Measurements from ENCODE around the gene DCLK1.
"Not testable (repeated sequence)": the region's sequence is repeated elsewhere in the genome, so short reads cannot be mapped to it uniquely, and the experiment has no call there.

The DCLK1 gene

DNA sequence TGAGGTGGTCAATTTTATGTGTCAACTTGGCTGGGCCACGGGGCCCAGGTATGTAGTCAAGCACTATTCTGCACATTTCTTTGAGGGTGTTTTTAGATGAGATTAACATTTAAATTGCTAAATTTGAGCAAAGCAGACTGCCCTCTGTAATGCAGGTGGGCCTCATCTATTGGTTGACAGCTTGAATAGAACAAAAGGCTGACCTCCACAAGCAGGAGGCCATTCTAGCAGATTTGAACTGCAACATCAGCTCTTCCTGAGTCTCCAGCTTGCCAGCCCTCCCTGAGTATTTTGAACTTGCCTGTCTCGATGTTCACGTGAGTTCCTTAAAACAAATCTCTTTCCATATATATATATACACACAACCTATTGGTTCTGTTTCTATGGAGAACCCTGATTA lies 134.8 kb downstream of the DCLK1 start:
- DNase-seq (ENCODE audit: low read depth, low spot score) = no peak
- H3K4me3 ChIP-seq (ENCODE audit: low read length) = no peak overlapping the region

DNA sequence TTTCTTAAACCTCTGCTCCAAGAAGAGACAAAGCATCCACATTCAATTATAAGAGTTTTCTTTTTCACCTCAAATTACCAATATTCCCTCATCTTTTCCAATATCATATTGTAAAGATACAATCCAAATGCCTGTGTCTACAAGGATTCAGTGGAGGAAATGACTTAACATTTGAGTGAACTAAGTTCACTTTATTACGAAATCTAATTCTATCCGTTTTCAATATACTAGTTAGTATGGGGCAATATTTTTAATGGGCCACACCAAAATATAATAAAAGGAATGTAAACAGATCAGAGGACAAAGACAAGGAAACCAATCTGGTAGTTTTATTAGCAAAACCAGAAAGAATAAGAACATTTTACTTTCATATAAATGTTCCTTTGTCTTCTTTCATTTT lies 136.0 kb downstream of the DCLK1 start:
- H3K4me3 ChIP-seq (ENCODE audit: low read length) = no peak overlapping the region
- DNase-seq (ENCODE audit: low read depth, low spot score) = no peak

DNA sequence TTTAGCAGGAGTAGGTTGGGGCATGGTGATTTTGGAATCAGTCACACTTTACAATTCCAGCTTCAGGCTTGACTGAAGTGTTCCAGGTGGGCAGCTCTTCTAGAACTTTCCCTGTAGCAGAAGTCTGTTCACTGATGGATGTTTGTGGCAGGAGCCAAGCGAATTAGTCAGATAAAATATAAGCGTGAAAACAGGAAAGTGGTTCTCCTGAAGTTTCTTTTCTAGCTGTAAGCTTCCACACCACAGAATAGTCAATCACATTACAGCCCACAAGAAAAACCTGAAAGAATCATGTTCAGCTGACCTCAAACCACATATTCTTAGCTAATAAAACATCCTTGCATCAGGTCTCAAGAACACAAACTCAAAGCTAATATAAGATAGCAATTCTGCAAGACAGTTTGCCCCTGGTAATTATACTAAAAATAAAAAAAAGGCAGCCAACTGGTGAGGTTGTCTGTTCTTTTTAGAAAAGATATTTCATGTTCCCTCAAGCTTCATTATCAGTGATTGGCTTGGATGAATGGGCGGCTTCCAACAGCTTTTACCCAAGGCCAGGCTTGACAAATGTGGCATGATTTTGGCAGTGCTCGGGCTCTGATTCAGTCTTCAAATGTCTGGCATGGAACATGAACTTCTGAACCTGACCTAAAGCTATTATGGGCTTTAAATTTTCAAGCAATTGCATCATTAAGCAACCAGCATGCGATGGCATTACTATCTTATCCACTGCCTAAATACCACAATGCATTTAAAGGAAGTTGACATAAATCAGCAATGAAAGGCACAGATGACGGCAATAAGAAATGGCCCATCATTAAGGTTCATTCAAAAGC lies 136.8 kb downstream of the DCLK1 start:
- H3K4me3 ChIP-seq (ENCODE audit: low read length) = no peak overlapping the region
- DNase-seq (ENCODE audit: low read depth, low spot score) = no peak

DNA sequence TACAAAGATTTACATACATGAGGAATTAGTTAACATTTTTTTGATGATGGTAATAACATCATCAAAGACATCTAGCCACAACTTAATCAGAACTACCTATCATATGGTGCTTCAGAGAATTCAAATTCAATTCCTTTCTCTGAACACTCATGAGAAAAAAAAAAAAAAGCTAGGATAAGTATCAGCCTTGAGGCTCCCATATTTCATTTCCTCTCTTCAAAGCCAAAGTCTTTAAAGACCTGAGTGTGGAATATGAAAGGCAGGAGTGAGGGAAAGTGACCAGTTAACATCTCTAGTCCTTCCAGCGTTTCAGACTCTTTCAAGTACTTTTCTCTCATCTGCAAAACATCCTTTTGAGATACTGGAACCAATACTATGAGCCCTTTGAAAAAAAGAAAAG lies 137.5 kb downstream of the DCLK1 start:
- no peak for DNase-seq (ENCODE audit: low read depth, low spot score)
- no peak overlapping the region for H3K4me3 ChIP-seq (ENCODE audit: low read length)

DNA sequence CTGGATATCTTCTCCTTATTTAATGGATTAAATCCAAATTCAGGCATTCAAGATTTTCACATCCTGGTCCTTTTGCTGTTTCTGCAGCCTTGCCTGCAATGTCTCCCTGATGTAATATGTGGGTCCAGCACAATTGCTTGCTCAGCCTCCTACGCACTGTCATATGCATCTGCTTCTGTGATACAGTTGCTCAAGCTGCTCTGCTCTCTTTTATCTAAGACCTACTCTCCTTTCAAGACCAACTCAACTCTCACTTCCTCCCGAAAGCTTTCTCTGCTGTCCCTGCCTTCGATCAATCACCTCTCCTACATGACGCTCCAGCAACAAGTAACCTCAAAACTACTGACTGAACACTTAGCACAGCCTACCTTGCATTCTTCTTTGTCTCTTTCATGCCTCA lies 138.2 kb downstream of the DCLK1 start:
- DNase-seq (ENCODE audit: low read depth, low spot score) = no peak
- H3K4me3 ChIP-seq (ENCODE audit: low read length) = no peak overlapping the region

DNA sequence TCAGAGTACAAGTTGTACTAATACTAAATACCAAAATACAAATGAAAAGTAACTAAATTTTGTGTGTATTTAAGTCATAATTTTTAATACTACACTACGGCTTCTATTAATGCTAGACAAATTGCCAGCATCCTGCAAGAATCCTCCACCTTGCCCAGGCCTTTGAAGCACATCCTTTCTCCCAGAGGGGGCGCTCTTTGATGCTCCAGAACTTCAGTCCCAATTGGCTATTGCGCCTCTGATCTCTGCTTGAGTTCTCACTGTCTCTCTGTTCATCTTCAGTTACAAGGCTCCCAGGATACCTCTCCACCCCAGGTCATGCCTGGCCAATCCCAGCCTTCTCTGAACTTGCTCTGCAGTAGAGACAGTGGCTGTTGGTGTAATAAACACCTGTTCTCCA lies 141.0 kb downstream of the DCLK1 start:
- H3K4me3 ChIP-seq (ENCODE audit: low read length) = no peak overlapping the region
- DNase-seq (ENCODE audit: low read depth, low spot score) = no peak

DNA sequence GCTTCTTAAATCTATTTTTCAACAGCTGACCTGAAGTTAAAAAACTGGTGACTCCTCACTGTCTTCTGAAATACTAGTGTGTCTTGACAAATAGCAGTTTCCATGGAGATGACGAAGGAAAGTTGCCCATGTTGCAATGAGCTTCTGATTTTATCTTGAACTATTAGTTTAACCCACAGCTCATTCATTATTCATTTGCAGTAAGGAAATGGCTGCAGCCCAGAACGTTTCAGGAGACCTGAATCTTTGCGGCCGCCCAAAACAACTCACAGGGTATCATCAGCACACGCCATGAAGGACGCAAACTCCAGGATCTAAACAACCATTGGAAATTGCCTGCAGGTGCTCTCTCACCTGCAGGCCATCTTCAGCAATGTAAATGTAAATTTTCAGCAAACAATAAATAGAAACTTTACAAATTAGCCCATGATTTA lies 142.5 kb downstream of the DCLK1 start:
- no peak for DNase-seq (ENCODE audit: low read depth, low spot score)
- no peak overlapping the region for H3K4me3 ChIP-seq (ENCODE audit: low read length)

DNA sequence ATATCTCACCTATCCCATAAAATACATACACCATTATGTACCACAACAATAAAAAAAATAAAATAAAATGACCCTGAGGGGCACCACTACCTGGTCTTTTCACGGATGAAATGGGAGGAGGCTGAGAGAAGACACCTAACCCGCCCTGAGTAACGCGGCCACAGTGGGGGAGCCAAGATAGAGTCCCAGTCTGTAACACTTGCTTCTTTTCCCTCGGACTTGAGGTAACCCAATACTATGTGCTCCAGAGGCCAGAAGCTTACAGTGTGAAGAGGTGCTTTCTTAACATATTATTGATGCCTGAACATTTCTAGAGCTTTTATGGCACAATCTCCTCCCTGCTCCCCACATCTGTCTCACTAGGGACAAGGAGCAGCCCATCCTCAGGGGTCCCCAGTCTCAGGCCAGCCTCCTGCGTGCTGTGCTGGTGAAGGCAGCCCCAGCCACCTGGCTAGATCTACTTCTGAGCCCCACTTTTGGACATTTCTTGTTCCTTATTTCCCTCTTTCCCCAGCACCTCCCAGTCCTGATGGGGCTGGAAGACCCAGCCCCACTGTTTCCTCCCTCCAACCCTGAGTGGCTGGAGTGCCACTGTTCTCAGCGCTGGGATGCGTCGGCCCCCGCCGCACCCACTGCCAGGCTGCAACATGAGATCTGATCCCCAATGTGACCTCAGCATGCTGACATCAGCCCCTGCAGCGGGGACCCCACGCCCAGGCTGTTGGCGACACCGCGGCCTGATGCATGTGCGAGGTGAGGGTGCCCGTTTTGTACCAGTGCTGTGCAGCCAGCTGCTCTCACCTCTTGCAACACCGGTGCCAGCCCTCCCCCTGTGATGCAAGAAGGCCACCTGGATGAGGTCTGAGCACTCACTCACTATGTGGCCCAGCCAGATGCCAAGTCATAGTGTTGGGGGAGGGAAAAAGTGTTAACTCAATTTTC lies 143.3 kb downstream of the DCLK1 start:
- H3K4me3 ChIP-seq (ENCODE audit: low read length) = no peak overlapping the region
- DNase-seq (ENCODE audit: low read depth, low spot score) = no peak

DNA sequence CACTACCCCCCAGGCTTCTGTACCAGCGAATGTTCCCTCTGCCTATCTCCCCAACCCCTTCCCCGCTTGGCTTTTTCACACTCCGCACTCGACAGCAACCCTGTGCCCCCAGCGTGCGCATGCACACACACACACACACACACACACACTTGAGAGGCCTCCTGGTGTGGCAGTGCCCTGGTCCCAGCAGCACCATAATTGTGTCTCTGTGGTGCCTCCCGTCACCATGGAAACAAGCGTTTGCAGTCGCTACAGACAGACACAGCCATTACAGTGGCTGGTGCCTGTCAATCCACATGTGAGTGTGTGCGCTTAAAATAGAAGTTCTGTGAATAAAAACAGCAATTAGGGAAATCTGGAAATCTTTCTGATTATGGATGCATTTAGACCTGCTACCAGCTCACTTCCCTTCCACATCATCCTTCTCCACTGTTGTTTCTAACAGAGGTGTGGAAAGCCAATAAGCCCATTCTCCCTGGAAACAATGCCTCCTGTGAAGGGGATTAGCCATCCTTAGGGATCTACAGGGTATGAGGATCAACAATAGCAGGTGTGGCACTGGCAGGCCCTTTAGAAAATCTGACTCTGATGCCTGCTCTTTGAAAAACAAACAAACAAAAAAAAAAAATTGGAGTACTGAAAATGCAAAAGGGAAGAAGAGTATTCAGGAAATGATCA lies 146.3 kb downstream of the DCLK1 start:
- DNase-seq (ENCODE audit: low read depth, low spot score) = no peak
- H3K4me3 ChIP-seq (ENCODE audit: low read length) = no peak overlapping the region

DNA sequence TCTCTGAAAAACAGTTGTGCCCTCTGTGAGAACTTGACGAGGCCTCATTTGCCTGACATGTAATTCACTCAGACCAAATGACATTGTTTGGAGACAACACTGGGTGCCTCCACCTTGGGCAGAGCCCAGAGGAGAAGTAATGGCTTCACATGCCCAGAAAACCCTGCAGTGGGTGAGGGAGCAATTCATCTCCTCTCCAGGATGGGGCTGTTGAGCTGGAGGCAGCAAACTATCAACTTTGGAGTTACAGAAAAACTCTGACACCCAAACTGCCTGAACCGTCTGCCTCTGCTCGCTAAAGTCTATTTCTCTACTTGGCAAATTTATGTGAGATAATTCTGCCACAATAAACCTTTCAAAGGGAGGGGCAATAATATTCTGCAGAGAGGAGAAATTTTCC lies 146.9 kb downstream of the DCLK1 start:
- no peak for DNase-seq (ENCODE audit: low read depth, low spot score)
- H3K4me3 ChIP-seq (ENCODE audit: low read length) = no peak overlapping the region

DNA sequence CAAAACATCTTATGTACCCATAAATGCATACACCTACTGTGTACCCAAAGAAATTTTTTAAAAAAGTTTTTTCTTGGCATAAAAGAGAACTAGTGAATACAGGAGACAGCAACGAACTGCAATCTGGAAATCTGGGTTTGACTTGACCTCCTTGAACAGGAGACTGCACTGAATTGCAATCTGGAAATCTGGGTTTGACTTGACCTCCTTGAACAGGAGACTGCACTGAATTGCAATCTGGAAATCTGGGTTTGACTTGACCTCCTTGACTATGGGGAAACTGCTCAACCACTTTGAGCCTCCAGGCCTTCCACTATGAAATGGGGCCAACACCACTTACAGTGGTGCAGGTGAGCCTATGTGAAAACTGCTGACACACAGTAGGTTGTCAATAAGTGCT lies 147.5 kb downstream of the DCLK1 start:
- not testable (repeated sequence) for H3K4me3 ChIP-seq (ENCODE audit: low read length); DNase-seq (ENCODE audit: low read depth, low spot score)

DNA sequence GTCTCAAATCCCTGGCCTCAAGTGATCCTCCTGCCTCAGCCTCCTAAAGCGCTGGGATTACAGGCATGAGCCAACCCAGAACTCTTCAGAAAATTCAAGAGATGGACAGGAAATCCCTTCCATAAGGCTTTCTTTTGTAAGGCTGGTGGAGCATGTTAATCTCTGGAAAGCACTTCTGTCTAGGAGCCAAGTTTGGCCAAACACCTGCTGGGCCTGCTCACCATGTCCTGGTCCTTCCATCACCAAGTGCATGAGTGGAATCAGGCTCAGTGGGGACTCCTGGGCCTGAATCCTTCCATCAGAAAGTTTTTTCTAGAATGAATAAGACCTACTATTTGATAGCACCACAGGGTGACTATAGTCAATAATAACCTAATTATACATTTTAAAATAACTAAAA lies 148.0 kb downstream of the DCLK1 start:
- no peak overlapping the region for H3K4me3 ChIP-seq (ENCODE audit: low read length)

DNA sequence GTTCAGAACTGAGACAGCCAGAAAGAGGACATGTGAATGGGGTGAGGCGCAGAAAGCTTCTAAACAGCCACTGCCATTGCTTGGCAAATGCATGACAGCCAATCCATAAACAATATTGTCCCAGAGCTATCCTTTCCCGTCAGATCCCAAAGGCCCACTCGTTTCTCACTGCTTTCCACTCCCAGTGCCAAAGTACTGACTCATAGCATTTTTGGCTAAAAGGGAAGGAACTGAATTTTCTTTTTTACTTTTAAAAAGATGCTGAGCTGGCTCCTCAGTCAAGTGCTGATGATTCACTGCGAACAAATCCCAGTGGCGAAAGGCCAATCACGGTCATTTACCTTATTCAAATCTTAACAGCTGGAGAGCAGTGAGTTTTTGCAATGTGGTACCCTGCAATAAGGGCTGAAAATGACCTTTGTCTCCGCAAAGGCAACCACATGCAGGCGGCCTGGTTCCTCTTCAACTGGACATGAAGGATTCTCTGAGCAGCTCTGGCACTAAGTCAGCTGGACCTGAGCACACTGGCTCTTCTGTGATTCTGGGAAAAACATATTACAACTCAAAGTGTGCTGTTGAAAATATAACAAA lies 151.7 kb downstream of the DCLK1 start:
- H3K4me3 ChIP-seq (ENCODE audit: low read length) = no peak overlapping the region
- no peak for DNase-seq (ENCODE audit: low read depth, low spot score)

More for the DNA sequence above, 148.0 kb downstream of the DCLK1 start:
- DNase-seq (ENCODE audit: low read depth, low spot score) = no peak

DNA sequence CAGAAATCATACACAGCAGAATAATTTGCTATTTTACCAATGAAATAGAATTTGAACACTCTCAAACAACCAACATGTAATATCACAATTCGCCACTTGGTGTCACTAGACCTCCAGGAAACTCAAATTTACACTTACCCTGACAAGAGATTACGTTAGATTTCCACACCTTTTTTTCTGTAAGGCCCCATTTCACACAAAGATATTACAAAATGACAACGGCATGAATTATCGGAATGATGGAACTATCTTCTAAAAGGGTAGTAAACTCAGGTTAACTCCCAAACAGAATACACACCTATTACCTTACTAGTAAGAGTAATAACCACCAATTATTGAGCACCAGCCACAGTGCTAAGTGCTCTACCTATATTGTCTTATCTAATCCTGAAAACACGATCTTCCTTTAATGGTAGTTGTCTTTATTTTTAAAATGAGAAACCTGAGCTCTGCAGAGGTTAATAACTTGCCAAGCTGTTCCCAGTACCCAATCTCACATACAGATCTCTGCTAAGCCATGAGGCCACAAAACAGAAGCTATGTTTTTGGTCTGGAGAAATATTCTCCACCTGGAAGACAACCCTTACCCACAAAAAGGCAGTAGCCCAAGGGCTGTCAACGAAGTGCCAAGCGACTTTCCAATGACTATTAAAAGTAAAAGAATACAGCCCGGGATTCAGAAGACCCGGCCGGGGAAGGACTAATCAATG lies 152.4 kb downstream of the DCLK1 start:
- H3K4me3 ChIP-seq (ENCODE audit: low read length) = no peak overlapping the region
- peak; percentile 59 for DNase-seq (ENCODE audit: low read depth, low spot score)

DNA sequence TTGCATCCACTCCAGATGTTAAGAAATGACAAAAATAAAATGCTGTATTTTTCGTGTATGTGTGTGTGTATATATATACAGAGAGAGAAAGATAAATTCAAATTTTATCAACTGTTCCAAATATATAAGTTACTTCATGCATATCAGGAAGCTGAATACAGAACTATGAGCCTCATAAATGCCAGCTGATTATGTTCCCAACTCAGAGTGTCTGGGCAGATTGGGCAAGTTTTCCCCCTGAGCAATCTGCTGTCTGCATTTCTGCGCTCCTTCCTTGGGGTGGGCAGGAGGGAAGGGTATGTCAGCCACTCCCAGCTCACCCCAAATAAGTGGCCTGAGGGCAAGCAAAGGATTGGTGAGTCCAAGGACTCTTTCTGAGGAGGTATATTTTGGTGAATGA lies 154.1 kb downstream of the DCLK1 start:
- no peak overlapping the region for H3K4me3 ChIP-seq (ENCODE audit: low read length)

DNA sequence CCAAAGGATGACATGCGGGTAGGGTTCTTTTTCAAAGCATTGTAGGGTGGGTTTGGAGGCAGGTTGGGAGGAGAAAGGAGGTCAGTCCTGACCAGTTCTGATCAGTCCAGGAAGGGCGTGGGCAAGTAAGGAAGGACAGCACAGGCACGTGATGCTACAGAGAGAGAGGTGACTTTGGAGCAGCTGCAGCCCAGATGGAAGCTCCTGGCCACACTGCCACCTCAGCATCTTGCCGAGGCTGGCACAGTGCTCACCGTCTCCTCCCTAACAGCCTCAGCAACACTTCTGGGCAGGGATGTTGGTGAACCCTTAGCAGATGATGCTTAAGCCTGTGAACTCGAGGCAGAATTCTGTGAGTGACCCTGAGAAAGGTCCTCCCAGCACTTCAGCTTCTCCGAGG lies 155.1 kb downstream of the DCLK1 start:
- H3K4me3 ChIP-seq (ENCODE audit: low read length) = no peak overlapping the region
- DNase-seq (ENCODE audit: low read depth, low spot score) = no peak

More for the DNA sequence above, 154.1 kb downstream of the DCLK1 start:
- no peak for DNase-seq (ENCODE audit: low read depth, low spot score)

DNA sequence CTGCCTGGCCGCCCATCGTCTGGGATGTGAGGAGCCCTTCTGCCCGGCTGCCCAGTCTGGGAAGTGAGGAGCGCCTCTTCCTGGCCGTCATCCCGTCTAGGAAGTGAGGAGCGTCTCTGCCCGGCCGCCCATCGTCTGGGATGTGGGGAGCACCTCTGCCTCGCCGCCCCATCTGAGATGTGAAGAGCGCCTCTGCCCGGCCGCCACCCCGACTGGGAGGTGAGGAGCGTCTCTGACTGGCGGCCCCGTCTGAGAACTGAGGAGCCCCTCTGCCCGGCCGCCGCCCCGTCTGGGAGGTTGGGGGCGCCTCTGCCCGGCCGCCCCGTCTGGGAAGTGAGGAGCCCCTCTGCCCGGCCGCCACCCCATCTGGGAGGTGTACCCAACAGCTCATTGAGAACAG lies 164.2 kb downstream of the DCLK1 start:
- not testable (repeated sequence) for H3K4me3 ChIP-seq (ENCODE audit: low read length); DNase-seq (ENCODE audit: low read depth, low spot score)

DNA sequence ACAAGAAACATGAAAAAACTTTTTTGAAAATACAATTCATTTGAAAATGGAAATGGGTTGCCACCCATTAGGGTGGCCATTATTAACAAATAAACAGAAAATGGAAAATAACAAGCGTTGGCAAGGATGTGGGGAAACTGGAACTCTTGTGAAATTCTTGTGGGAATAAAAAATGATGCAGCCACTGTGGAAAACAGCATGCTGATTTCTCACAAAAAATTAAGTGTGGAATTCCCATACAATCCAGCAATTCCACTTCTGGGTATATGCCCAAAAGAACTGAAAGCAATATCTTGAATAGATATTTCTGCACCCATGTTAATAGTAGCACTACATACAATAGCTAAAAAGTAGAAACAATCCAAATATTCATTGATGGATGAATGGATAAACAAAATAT lies 165.2 kb downstream of the DCLK1 start:
- no peak overlapping the region for H3K4me3 ChIP-seq (ENCODE audit: low read length)
- DNase-seq (ENCODE audit: low read depth, low spot score) = no peak

All from Jurkat, Clone E6-1 (cell line).